ENCODE measurements around the gene RCN1.

- TF ChIP-seq CTCF (IDR thresholded peaks at IDR 0.05; ENCODE audit: extremely low read depth in 1 of 2, insufficient read depth in 1 of 2, low read depth in 1 of 2, low read length in 2 of 2) (no peak), POLR2A (IDR thresholded peaks at IDR 0.05; ENCODE audit: low read depth, low read length) (no peak)
These were observed 1.8 kb downstream of the RCN1 start for GRCh38 chr11:32092581-32093170.
